Superior temporal gyrus (tissue), 1 donor: Measurements from ENCODE around the gene NCKAP5.
A peak's percentile ranks its signal among the peaks of the same experiment; 100 is the strongest.

ENCODE experiments used
- DNase-seq: peaks from one replicate; pipeline ENCODE4 v3.0.0-alpha.2; 2016; ENCODE audit errors: extremely low spot score

The NCKAP5 gene

DNA sequence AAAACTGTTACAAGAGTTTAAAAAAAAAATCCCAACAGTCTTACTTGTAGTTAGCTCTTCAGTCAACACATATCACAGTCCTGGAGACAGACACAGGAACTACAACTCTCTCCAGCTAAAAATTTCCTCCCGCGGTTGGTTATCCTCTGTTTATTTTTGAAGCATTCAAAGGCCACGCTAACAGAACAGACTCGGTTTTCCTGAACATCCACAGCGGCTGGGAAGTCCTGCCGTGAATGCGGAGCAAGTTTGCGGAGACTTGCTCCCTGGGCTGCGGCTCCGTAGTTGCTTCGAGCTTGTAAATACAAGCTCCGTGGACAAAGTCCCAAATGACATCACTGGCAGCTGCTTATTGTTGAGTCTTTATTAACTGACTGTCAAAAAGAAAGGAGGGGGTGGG is at the start of gene NCKAP5:
NCKAP5 (minus strand) TSS at position 292 of the 400 bp plus-strand sequence. CDS start 50,937 bp downstream, outside the sequence.
- DNase-seq: peak; percentile 73

DNA sequence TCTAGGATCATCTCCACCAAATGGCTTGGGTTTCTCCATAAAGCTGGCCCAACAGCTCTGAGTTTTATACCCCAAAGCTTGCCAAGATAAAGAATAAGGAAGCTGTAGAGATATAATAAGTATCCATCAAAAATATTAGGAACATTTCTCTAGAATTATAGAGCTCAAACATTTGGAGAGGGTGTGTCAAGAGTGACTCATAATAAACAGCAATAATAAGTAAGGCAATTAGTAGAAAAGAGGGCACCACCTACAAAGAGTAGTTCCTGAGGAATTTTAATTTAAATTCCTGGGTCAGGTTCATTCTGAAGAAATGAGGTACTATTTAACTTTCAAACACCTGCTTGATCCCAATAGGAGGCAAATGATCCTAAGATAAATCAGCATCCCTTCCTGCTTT is 41.4 kb upstream of the NCKAP5 start:
- DNase-seq: no peak

- DNase-seq: no peak
Measured at GRCh38 chr2:133608291-133608690, 40.0 kb upstream of the NCKAP5 start.

DNA sequence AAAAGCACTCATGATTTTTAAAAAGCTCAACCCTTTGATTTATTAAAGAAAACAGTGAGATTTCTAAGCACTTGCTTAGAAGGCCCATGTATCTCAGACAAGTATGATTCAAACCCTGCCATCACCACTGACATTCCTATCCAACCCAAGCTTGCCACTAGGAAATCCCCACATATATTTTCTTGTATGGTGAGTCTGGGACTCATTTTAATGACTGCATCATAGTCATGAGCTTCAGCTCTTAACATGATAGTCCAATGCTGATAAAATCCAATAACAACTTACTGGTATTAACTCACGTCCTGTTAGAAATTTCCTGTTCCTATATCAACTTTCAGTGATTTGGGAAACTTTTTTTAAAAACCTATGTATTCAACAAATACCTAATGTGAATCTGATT is 39.4 kb upstream of the NCKAP5 start:
- DNase-seq: no peak

DNA sequence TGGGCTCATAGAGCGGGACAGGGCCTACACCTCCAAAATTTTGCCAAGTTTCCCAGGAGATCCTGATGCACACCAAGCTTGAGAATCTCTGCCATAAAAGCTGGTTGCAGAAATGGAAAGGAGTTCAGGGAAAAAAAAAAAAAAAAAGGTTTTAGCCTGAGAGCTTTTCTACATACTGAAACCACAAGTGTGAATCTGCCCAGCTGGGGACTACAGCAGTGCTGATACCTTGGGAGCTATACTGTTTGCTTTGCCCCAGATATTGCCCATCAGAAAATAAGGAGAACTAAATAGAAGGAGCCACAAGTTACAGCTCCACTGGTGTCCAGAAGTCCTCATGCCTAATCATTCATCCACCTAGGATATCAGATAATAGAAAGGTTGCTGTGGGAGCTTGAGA is 38.4 kb upstream of the NCKAP5 start:
- no peak for DNase-seq

GRCh38 chr2:133605766-133606137 is 37.5 kb upstream of the NCKAP5 start:
- DNase-seq: no peak

DNA sequence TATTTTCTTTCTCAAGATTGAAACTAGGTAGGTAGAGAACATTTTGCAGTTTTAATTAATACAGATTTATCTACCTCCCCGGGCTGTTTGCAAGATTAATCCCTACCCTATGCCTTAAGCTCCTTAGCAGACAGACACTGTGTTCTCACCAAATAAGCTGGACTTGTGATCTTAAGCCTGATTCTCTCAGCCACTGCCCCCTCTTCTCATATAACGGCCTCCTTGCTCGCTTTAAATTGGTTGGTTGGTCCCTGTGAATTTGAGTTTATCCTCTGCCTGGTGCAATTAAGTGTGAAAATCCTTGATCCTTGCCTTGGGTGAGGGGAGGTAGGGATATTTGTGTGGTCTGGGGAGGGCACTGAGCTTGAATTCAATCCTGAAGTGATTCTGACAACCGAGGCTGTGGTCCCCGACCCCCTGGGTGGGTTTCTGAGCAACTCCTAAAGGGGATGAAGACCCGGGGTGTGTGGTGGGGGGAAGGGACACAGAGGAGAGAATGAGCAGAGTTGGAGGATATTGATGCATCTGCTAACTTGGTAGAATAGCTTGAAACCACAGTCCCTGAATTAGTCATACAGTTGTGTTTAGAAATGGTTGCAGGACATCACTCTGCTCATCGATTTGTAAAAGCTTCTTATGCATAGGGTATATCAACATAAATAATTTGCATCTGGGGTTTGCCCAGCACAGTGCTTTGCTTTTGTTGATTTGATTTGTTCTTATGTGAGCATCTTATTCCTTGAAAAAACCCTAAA is 36.9 kb upstream of the NCKAP5 start:
- no peak for DNase-seq

DNA sequence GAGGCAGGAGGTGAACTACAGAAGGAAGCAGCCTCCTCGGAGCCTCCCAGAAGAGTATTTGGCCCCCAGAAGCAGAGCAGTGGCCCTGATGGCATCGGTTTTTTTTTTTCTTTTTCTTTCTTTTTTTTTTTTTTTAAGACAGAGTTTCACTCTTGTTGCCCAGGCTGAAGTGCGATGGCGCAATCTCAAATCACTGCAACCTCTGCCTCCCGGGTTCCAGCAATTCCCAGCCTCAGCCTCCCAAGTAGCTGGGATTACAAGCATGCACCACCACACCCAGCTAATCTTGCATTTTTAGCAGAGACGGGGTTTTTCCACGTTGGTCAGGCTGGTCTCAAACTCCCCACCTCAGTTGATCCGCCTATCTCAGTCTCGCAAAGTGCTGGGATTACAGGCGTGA is 34.8 kb upstream of the NCKAP5 start:
- no peak for DNase-seq

DNA sequence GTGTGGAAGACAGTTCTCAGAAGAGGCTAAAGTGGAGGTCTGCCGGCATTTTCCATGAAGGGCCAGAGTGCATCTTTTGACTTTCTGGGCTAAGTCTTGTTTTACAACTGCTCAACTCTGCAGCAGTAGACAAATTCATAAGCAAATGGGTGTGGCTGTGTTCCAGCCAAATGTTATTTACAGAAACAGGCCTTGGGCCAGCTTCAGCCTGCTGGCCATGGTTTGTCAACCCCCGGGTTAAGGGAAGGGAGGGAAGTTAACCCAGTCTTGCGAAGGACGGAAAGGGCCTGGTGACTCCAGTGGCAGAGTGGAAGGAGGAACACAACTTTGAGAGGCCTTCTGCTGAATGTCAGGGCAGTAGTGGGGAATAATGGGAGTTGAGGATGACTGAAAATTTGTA is 34.3 kb upstream of the NCKAP5 start:
- DNase-seq: peak; percentile 50

DNA sequence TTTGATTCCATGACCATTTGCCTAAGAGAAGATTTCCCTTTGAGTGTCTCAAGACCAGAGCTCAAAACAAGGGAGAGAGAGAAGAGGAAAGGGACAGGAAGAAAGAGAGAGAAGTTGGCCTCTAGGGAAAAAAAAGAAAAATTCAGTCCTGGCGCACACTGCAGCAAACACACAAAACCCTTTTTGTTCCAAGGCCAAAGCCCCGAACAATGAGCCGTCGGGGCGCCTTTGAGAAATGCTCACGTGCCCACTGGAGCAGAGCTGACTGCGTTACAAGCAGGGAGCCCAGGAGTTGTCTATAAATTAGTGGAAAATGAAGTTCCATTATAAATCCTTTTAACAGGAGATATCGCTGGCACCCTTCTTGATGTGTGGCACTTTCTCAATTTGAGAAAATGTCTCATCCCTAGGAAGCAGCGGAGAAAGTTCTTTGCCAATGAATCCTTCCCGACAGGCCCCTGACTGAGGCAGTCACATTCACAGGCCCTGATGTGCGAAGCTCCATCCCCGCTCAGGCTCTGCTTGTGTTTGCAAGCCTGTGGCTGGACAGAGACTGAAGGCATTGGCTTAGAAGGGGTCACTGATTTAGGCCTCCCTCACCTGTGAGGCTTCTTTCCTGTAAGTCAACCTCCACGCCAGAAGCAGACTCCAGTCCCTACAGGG is 32.1 kb upstream of the NCKAP5 start:
- peak; percentile 95 for DNase-seq

GRCh38 chr2:133599811-133600210 is 31.5 kb upstream of the NCKAP5 start:
- DNase-seq: no peak

DNA sequence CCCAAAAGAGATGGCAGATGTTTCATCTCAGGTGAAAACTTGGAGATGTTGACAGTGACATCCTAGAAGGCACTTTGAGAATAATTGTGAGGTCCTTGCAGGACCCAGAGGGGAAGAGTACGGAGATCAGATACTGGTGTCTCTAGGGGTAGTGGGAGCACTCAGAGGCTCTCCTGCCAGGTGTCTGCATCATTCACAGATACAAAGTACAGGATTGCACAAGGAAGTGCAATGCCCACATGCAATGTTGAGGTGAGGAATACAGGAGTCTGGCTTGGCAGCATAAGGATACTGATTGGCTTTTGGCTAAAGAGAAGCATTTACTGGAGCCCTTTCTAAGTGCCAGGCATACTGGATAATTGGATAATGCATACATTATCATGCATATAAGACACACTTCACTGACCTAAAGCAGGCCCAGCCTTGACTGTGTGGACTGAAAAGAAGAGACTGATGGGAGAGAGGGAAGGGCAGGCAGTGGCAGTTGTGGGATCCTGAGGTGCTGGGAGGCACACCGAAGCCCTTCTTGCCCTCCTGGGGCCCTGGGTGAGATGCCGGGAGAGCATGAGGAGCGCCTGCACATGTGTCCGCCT is 31.0 kb upstream of the NCKAP5 start:
- DNase-seq: no peak

GRCh38 chr2:133598769-133599168 is 30.5 kb upstream of the NCKAP5 start:
- DNase-seq: peak; percentile 47

DNA sequence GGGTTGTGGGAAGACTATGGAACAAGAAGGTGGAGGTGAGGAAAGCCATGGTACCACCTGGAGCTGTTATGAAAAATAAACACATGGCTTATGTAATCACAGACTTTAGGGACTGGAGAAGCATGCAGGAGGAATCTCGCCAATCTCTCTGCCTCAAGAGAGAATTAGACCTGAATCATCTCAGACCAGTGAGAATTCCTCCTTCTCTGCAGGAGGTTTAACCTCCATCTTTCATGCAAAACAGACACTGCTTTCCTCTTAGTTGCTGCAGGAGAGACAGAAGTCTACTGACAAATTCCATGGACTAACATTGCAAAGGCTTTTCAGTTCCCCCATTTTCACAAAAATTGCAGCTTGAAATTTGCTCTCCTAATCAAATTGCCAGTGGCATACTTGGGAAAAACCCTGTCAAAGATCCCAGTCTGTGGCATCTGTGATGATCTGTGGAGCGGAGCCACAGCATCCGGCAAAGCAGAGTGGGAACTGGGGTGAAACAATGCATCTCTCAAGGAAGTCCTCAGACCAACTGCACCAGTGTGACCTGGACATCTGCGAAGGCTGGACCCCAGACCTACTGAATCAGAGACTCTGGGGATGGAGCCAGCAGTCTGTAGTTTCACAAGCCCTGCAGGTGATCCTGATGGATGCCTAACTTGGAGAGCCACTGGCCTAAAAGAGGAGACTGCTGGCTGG is 28.6 kb upstream of the NCKAP5 start:
- DNase-seq: no peak

GRCh38 chr2:133591164-133591563 is 22.9 kb upstream of the NCKAP5 start:
- peak; percentile 92 for DNase-seq

- DNase-seq: no peak
Measured at GRCh38 chr2:133589456-133589855, 21.2 kb upstream of the NCKAP5 start.

DNA sequence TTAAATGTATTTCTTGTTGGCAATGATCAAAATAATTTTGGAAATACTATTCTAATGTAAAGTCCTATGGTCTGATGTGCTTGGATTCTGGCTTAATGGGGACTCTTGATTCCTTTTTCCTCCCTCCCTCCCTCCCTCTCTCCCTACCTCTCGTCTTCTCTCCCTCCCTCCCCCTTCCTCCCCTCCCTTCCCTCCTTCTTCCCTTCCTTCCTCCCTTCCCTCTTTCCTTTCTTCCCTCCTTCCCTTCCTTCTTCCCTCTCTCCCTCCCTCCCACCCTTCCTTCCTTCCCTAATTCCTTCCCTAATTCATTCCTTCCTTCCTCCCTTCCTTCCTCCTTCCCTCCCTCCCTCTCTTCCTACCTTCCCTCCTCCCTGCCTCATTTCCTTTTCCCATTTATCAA is 19.9 kb upstream of the NCKAP5 start:
- no peak for DNase-seq

DNA sequence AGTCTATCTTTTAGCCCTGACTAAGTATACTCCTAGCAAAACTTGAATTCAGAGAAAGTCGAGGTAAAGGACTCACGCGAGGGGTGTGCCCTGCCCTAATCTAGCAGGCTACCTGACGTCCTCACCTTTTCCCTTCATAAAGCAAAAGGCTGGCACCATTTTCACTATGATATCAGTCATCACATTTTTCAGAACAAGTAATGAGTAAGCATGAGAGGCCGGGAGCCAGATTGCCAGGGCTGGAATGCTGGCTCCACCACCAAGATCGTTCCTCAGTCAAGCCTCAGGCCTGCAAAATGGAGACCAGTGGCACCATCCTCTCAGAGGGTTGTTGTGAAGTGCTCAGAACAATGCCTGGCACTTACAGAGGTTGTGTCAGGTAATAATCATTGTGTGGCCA is 18.7 kb upstream of the NCKAP5 start:
- no peak for DNase-seq

GRCh38 chr2:133581010-133581760 is 12.9 kb upstream of the NCKAP5 start:
- DNase-seq: no peak

DNA sequence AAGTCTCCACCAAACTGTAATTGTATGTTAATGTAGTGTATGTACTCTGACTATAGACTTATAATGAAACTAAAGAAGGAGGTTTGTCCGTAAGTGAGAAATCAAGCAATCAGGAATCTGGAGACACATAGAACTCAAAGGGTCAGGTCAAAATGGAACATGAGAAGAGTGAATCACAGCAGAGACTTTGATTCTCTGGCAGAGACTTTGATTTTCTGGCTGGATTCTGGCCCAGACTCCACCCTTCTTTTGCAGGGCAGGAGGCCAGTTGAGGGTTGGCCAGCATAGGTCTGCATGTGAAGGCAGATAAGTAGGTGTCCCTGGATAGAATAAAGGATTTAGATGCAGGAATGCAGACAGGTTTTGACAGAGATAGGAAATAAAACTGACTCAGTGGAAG is 11.0 kb upstream of the NCKAP5 start:
- no peak for DNase-seq

GRCh38 chr2:133576714-133577113 is 8.5 kb upstream of the NCKAP5 start:
- no peak for DNase-seq

DNA sequence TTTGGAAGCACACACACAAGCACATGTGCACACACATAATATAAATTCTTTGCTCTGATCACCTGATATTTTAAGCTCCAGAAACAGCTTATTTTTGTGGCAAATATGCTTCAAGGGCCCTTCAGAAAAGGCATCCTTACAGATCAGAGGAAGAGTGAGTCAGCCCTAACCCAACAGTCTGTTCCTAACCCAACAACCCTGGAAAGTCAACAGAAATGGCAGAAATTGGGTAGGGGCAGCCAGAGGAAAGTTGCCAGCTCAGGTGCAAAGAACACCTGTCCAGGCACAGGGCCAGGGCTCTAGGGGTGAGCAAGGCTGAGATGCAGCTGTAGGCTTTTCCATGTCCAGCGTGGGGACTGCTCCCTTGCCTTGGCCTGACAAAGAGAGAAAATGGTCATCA is 6.4 kb upstream of the NCKAP5 start:
- no peak for DNase-seq
